A549 (cell line): Measurements from ENCODE around the gene SBK3. TPM values are rescaled to one million over a fixed set of nuclear protein-coding genes. Genes with fewer than 3 reads are reported as not detected.

ENCODE experiments used
- CEBPB ChIP-seq, 2 experiments: fragments of >200 bp in 1 of 2; sonication (Bioruptor Twin) in 1 of 2; formaldehyde crosslinking in 1 of 2; IDR thresholded peaks; 2 replicates each; pipeline ENCODE4 v1.6.1; 2012 to 2016
- CHD4 ChIP-seq: fragments of 200-600 bp; sonication (generic); IDR thresholded peaks from 2 replicates; pipeline ENCODE4 v1.6.1; 2016; ENCODE audit warnings: antibody characterized with exemption, mild to moderate bottlenecking, borderline replicate concordance
- EHF ChIP-seq: fragments of 250-450 bp; sonication (Bioruptor Pico); IDR thresholded peaks from 2 replicates; pipeline ENCODE4 v1.5.0; 2020; ENCODE audit warnings: mild to moderate bottlenecking
- EHMT2 ChIP-seq: fragments of 200-600 bp; sonication (generic); IDR thresholded peaks from 2 replicates; pipeline ENCODE4 v1.6.1; 2016; ENCODE audit warnings: antibody characterized with exemption, low read depth, mild to moderate bottlenecking, moderate library complexity
- EP300 ChIP-seq, 2 experiments: fragments of >200 bp; sonication (Bioruptor Twin); formaldehyde crosslinking; IDR thresholded peaks; 2 replicates in 1 of 2; 3 replicates in 1 of 2; pipeline ENCODE4 v1.6.1; 2016 to 2017
- FOSB ChIP-seq: fragments of 250-450 bp; sonication (Bioruptor Pico); IDR thresholded peaks from 2 replicates; pipeline ENCODE4 v1.5.0; 2020; ENCODE audit warnings: mild to moderate bottlenecking, moderate library complexity
- FOXS1 ChIP-seq: fragments of 250-450 bp; sonication (Bioruptor Pico); IDR thresholded peaks from 2 replicates; pipeline ENCODE4 v1.5.0; 2020; ENCODE audit warnings: mild to moderate bottlenecking, moderate library complexity
- GATA3 ChIP-seq: IDR thresholded peaks from 2 replicates; pipeline ENCODE4 v1.6.1; 2012; ENCODE audit warnings: borderline replicate concordance
- HDAC2 ChIP-seq: fragments of 200-600 bp; sonication (generic); IDR thresholded peaks from 2 replicates; pipeline ENCODE4 v1.6.1; 2016
- HOXB13 ChIP-seq: fragments of 250-450 bp; sonication (Bioruptor Pico); IDR thresholded peaks from 2 replicates; pipeline ENCODE4 v1.5.0; 2020; ENCODE audit warnings: low read depth, mild to moderate bottlenecking, moderate library complexity
- HOXB5 ChIP-seq: fragments of 250-450 bp; sonication (Bioruptor Pico); IDR thresholded peaks from 2 replicates; pipeline ENCODE4 v1.5.0; 2020; ENCODE audit warnings: mild to moderate bottlenecking, moderate library complexity
- JUN ChIP-seq, 2 experiments: fragments of >200 bp; sonication (Bioruptor Twin); formaldehyde crosslinking; IDR thresholded peaks; 2 replicates in 1 of 2; 3 replicates in 1 of 2; pipeline ENCODE4 v1.6.1; 2016 to 2017
- JUNB ChIP-seq: fragments of >200 bp; sonication (Bioruptor Twin); formaldehyde crosslinking; IDR thresholded peaks from 2 replicates; pipeline ENCODE4 v1.6.1; 2016
- MAFK ChIP-seq: fragments of 450-650 bp; IDR thresholded peaks from 2 replicates; pipeline ENCODE4 v1.6.1; 2014; ENCODE audit not compliant: partially characterized antibody
- MAZ ChIP-seq: fragments of 150-350 bp; IDR thresholded peaks from 2 replicates; pipeline ENCODE4 v1.6.1; 2014; ENCODE audit warnings: antibody characterized with exemption, low read depth, low read length, borderline replicate concordance
- NPAS2 ChIP-seq: fragments of 250-450 bp; sonication (Bioruptor Pico); IDR thresholded peaks from 2 replicates; pipeline ENCODE4 v1.8.0; 2022; ENCODE audit warnings: mild to moderate bottlenecking, moderate library complexity, borderline replicate concordance
- POLR2AphosphoS2 ChIP-seq: conservative IDR thresholded peaks from 2 replicates; pipeline ENCODE4 v1.6.1; 2012; ENCODE audit warnings: low read length, improper control_type of control experiment, inconsistent platforms
- SREBF2 ChIP-seq: fragments of 450-650 bp; IDR thresholded peaks from 2 replicates; pipeline ENCODE4 v1.6.1; 2014; ENCODE audit warnings: mild to moderate bottlenecking, moderate library complexity
- TFCP2L1 ChIP-seq: fragments of 250-450 bp; sonication (Bioruptor Pico); IDR thresholded peaks from 2 replicates; pipeline ENCODE4 v1.5.0; 2021; ENCODE audit warnings: mild to moderate bottlenecking
- TP53 ChIP-seq: fragments of 250-450 bp; sonication (Bioruptor Pico); IDR thresholded peaks from 2 replicates; pipeline ENCODE4 v1.5.0; 2021; ENCODE audit warnings: mild to moderate bottlenecking, moderate library complexity
- ZSCAN20 ChIP-seq: fragments of 250-450 bp; sonication (Bioruptor Pico); IDR thresholded peaks from 2 replicates; pipeline ENCODE4 v1.8.0; 2022; ENCODE audit warnings: mild to moderate bottlenecking, moderate library complexity
- polyA plus RNA-seq, 4 experiments: library from polyadenylated mRNA; depleted of rRNA in 3 of 4; stranded (reverse); fragments of >200 nt; fragmentation: RNase III in 1 of 4; extraction: RNeasy Plus Mini Kit Qiagen cat#74134 plus additional on column Dnase treatment in 1 of 4; gene quantifications; 2 replicates in 3 of 4; 3 replicates in 1 of 4; pipeline ENCODE4 v1.2.3, GENCODE V29; 2011 to 2017
- TF ChIP-seq, protein P1 (sequence below): IDR thresholded peaks from 2 replicates; pipeline ENCODE4 v1.6.1; 2012
- TF ChIP-seq, protein P2 (sequence below): fragments of 450-650 bp; IDR thresholded peaks from 2 replicates; pipeline ENCODE4 v1.6.1; 2014; ENCODE audit warnings: antibody characterized with exemption
- TF ChIP-seq, protein P3 (sequence below): fragments of >200 bp; sonication (Bioruptor Twin); formaldehyde crosslinking; IDR thresholded peaks from 3 replicates; pipeline ENCODE4 v1.6.1; 2016
- TF ChIP-seq, protein P4 (sequence below): fragments of 150-350 bp; IDR thresholded peaks from 2 replicates; pipeline ENCODE4 v1.6.1; 2014; ENCODE audit warnings: low read depth, mild to moderate bottlenecking, low read length
- TF ChIP-seq, protein P5 (sequence below): IDR thresholded peaks from 2 replicates; pipeline ENCODE4 v1.6.1; 2012; ENCODE audit warnings: low read depth, borderline replicate concordance

Gene SBK3
- polyA plus RNA-seq, 2 of the 4 experiments (the other 2 are of a cell fraction): 1.1 TPM

DNA sequence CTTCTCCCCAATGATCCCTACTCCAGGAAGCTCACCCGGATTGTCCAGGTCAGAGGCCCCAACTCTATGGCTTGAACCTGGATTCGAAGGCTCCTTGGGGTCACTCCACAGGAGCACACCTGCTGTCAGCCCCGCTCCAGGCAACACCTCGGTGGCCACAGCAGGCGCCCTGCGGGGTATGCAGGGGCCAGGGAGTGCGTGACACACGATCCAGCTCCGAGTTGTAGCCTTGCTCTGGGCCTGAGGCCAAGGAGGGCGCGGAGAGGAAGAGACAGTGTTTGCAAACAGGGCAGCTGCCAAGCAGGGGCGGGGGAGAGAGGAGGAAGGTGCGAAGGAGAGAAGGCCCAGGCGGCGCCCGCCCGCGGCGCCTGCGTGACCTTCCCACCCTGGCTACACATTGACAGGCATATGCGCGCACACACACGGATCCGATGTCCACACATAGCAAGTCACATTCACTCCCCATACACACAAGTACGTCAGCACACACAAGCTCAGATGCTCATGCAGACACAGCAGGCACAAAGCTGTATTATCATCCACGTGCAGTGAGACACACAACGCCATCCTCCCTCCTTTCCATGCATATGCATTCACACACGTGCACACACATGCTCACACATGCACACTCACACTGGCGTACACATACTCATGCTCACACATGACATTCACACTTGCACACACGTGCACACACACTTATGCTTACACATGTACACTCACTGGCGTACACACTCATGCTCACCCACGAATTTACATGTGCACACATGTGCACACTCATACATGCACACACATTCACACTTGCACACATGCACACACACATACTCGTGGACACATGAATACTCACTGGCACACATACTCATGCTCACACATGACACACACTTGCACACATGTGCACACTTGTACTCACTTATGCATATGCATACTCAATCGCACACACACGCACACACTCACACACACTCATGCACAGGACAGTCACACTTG, 18.8 kb downstream of the SBK3 start (continued):
- 0 out of 5 replicates have a peak, but pooled peaks of 1 of the 2 experiments have one; percentile 37 for TF ChIP-seq JUN (IDR thresholded peaks at IDR 0.05)
- TF ChIP-seq, protein P1, sequence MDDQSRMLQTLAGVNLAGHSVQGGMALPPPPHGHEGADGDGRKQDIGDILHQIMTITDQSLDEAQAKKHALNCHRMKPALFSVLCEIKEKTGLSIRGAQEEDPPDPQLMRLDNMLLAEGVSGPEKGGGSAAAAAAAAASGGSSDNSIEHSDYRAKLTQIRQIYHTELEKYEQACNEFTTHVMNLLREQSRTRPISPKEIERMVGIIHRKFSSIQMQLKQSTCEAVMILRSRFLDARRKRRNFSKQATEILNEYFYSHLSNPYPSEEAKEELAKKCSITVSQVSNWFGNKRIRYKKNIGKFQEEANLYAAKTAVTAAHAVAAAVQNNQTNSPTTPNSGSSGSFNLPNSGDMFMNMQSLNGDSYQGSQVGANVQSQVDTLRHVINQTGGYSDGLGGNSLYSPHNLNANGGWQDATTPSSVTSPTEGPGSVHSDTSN: peak; percentile 63
- no peak for TF ChIP-seq ZSCAN20 (CRISPR knock-in tag)
- TF ChIP-seq TFCP2L1 (CRISPR knock-in tag): 0 out of 2 replicates have a peak, but pooled peaks have one; percentile 59
- TF ChIP-seq, protein P2, sequence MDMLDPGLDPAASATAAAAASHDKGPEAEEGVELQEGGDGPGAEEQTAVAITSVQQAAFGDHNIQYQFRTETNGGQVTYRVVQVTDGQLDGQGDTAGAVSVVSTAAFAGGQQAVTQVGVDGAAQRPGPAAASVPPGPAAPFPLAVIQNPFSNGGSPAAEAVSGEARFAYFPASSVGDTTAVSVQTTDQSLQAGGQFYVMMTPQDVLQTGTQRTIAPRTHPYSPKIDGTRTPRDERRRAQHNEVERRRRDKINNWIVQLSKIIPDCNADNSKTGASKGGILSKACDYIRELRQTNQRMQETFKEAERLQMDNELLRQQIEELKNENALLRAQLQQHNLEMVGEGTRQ: peak; percentile 15; the same call in 1 of the 2 replicates
- no peak for TF ChIP-seq JUNB
- TF ChIP-seq, protein P3, sequence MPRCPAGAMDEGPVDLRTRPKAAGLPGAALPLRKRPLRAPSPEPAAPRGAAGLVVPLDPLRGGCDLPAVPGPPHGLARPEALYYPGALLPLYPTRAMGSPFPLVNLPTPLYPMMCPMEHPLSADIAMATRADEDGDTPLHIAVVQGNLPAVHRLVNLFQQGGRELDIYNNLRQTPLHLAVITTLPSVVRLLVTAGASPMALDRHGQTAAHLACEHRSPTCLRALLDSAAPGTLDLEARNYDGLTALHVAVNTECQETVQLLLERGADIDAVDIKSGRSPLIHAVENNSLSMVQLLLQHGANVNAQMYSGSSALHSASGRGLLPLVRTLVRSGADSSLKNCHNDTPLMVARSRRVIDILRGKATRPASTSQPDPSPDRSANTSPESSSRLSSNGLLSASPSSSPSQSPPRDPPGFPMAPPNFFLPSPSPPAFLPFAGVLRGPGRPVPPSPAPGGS: no peak
- TF ChIP-seq FOXS1 (CRISPR knock-in tag): no peak
- peak; percentile 55; the same call in 1 of the 2 replicates for TF ChIP-seq MAZ
- TF ChIP-seq, protein P4, sequence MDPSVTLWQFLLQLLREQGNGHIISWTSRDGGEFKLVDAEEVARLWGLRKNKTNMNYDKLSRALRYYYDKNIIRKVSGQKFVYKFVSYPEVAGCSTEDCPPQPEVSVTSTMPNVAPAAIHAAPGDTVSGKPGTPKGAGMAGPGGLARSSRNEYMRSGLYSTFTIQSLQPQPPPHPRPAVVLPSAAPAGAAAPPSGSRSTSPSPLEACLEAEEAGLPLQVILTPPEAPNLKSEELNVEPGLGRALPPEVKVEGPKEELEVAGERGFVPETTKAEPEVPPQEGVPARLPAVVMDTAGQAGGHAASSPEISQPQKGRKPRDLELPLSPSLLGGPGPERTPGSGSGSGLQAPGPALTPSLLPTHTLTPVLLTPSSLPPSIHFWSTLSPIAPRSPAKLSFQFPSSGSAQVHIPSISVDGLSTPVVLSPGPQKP: no peak
- TF ChIP-seq EHF (CRISPR knock-in tag): peak; percentile 12
- TF ChIP-seq, protein P5, sequence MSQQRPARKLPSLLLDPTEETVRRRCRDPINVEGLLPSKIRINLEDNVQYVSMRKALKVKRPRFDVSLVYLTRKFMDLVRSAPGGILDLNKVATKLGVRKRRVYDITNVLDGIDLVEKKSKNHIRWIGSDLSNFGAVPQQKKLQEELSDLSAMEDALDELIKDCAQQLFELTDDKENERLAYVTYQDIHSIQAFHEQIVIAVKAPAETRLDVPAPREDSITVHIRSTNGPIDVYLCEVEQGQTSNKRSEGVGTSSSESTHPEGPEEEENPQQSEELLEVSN: peak; percentile 99
- peak; percentile 73 for TF ChIP-seq GATA3
- no peak for TF ChIP-seq POLR2AphosphoS2
- TF ChIP-seq HDAC2: 0 out of 2 replicates have a peak, but pooled peaks have one; percentile 43
- peak; percentile 73 for TF ChIP-seq NPAS2 (CRISPR knock-in tag)
- peak in 1 of 2 experiments; percentile 14; a peak in 1 of 4 replicates for TF ChIP-seq CEBPB (IDR thresholded peaks at IDR 0.05)
- no peak for TF ChIP-seq MAFK
- TF ChIP-seq SREBF2: no peak
- peak; percentile 78; the same call in 1 of the 2 replicates for TF ChIP-seq HOXB5 (CRISPR knock-in tag)
- TF ChIP-seq HOXB13 (CRISPR knock-in tag): peak; percentile 58; the same call in 1 of the 2 replicates
- TF ChIP-seq EHMT2: no peak
- TF ChIP-seq CHD4: no peak
- TF ChIP-seq EP300 (IDR thresholded peaks at IDR 0.05): peak in 1 of 2 experiments; percentile 43; a peak in 1 of 5 replicates
- 0 out of 2 replicates have a peak, but pooled peaks have one; percentile 36 for TF ChIP-seq FOSB (CRISPR knock-in tag)
- no peak for TF ChIP-seq TP53 (CRISPR knock-in tag)
- TF ChIP-seq, all 56 proteins: peak for 25
